ENCODE data around the gene RPAP2. TPM values are rescaled to one million over a fixed set of nuclear protein-coding genes. Genes with fewer than 3 reads are reported as not detected.
"Not testable (repeated sequence)": the region's sequence is repeated elsewhere in the genome, so short reads cannot be mapped to it uniquely, and the experiment has no call there.

The RPAP2 gene
- total RNA-seq, 1 donor from 2014 or later: 26.1 TPM

DNA sequence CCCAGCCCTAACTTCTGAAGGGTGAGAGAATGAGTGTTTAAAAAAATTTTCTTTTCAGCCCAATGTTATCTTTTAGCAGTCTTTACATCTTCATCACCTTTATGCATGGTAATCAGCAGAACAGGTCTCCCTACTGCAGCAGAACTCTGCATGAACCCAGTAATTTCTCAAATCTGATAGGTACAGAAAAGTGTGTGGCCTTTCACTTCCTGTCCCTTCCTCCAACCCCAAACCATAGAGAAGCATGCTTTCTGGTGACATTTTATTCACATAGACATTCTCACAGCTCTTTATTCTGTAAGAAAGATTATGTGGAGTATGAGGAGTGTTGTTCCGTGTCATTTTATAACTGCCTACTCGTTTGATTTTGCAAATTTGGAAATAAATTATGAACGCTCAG lies 68.6 kb downstream of the RPAP2 start:
- DNase-seq (ENCODE audit: low spot score in 2 of 2) (no peak), FAIRE-seq (no peak)

GRCh38 chr1:92372164-92372563 lies 73.3 kb downstream of the RPAP2 start:
- FAIRE-seq (no peak), DNase-seq (ENCODE audit: low spot score in 2 of 2) (no peak)

GRCh38 chr1:92374223-92374622 lies 75.4 kb downstream of the RPAP2 start:
- no peak for DNase-seq (ENCODE audit: low spot score in 2 of 2)
- no peak for FAIRE-seq

- FAIRE-seq (no peak), DNase-seq (ENCODE audit: low spot score in 2 of 2) (no peak)
These were observed 77.5 kb downstream of the RPAP2 start for GRCh38 chr1:92376345-92376744.

GRCh38 chr1:92377991-92378390 lies 79.1 kb downstream of the RPAP2 start:
- not testable (repeated sequence) for DNase-seq (ENCODE audit: low spot score in 2 of 2); FAIRE-seq

DNA sequence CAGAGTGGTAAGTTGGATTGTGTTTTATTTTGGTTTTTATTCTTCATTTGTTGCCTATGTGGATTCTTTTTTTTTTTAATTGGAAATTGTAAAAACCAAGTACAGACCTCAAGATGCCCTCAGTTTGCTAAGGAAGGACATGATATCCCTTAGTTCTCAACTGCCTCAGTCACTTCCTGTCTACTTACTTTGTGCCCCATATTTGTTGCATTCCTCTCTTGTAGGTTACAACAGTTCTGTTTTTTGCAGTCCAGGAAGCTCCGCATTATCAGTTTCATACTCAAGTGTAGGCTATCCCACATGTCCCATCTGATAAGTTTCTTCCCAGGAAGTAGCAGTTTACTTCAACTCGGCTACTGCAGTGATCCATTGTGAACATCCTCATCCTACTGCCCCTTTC lies 82.0 kb downstream of the RPAP2 start:
- FAIRE-seq (no peak), DNase-seq (ENCODE audit: low spot score in 2 of 2) (no peak)

- DNase-seq (ENCODE audit: low spot score in 2 of 2); FAIRE-seq: not testable (repeated sequence)
These were observed 95.1 kb downstream of the RPAP2 start for GRCh38 chr1:92393966-92394365.

DNA sequence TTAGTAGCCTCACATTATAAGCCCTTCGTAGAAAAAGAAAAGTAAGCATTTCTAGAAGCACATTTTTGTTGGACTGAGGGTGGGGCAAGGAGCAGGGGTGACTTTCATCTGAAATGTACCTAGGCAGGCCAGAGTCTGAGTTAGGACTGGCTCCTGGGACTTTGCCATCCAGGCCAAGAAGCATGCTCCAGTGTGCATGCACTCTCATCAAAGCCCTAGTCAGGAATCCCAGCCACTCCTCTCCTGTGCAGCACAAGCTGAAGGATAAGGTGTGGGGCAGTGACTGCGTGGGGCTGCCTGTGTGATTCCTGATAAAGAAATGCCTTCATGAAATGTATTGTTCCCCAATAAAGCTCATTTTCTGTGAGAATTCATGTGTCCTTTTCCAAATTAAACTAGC lies 99.7 kb downstream of the RPAP2 start:
- DNase-seq (ENCODE audit: low spot score in 2 of 2): no peak
- FAIRE-seq: no peak

DNA sequence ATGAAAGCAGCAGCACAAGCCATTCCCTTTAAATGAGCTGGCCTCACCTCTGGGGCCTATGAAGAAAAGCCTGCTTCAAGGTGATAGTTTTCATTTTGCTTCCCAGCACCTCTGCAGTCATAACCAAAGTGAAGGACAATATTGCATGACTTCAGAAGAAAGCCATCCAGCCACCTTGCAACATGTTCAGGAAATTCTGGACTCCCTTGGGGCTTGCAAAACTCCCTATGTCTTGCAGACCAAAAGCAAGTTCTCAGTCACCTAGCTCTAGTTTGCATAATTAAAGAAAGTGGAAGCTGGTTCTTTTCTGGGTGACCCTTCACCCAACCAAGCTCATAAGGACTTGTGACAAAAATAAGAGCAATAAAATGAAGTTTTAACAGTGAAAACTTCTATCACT lies 100.2 kb downstream of the RPAP2 start:
- FAIRE-seq: no peak
- no peak for DNase-seq (ENCODE audit: low spot score in 2 of 2)

GRCh38 chr1:92404661-92405060 lies 105.8 kb downstream of the RPAP2 start:
- DNase-seq (ENCODE audit: low spot score in 2 of 2) (no peak), FAIRE-seq (no peak)

DNA sequence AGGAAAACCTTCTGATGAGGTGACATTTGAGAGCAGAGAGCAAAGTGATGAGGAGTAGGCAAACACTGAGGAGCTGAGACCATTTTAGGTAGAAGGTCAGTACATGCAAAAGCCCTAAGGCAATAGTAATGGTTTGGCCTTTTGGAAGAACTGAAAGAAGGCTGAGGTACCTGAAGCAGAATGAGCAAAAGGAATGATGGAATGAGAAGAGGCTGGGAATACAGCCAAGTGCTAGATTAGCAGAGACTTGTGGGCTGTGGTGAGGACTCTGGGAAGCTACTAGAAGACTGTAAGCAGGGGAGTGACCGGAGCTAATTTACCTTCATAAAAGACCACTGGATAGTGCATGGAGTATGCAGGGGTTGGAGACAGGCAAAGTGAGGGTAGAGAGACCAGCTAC lies 110.0 kb downstream of the RPAP2 start:
- FAIRE-seq (no peak), DNase-seq (ENCODE audit: low spot score in 2 of 2) (no peak)

DNA sequence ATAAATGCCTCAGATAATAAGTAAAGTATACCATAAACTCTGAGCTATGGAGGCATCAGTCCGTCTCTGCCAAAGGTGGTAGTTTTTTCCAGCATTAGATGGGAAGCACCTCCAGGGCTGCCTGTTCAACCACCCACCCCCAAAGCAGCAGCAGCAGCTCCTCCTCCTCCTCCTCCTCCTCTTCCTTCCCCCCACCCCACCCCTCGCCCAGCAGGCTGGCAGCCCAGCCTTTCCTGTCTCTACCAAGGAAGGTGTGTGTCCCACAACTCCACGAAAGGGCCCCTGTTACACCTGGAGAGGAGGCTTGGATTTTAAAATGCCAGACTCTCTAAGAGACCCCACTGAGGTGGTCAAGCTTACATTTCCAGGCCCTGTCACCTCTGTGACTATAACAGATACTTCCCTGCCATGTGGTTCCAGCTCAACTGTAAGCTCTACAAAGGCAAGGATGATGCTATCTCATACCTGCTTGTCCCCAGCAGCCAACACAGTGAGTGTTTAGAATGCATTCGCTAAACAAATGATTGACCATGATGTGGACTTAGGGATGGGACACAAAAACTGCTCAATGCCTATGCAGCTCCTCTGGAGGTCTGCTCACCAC lies 111.2 kb downstream of the RPAP2 start:
- FAIRE-seq (no peak), DNase-seq (ENCODE audit: low spot score in 2 of 2) (no peak)

DNA sequence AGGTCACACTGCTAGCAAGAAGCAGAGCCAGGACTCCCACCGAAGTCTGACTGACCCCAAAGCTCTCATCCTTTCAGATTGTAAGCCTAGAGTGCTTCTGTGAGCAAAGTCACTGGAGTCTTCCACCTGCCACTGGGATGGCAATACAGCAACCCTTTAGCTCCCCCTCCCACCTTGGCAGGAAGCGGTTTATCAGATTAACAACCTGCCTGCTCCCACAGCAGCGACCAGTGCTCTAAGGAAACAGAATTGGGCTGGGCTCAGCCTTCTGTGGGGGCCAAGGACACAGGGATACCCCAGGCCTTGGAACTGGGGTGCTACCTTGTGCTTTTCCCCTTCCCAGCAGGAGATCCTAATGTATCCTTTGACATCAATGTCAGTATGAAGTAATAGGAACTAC lies 111.8 kb downstream of the RPAP2 start:
- DNase-seq (ENCODE audit: low spot score in 2 of 2) (no peak), FAIRE-seq (no peak)

DNA sequence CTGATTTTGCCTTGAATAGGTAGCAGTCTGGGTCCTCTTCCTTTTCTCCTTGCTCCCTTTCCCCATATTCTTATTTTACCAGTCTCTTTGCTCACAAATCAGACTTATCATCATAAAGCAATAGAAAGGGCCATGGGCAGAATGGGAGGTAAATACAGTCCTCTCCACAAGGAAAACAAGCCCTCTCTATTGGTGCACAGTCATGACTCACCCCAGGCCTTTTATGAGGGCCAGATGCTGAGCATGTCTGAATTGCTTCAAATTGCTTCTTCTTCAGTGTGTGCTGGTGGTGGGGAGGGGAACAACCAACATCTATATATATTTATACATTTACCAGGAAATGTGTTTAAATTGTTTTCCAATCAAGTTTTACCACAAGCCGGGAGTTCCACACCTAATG lies 112.7 kb downstream of the RPAP2 start:
- no peak for DNase-seq (ENCODE audit: low spot score in 2 of 2)
- no peak for FAIRE-seq

DNA sequence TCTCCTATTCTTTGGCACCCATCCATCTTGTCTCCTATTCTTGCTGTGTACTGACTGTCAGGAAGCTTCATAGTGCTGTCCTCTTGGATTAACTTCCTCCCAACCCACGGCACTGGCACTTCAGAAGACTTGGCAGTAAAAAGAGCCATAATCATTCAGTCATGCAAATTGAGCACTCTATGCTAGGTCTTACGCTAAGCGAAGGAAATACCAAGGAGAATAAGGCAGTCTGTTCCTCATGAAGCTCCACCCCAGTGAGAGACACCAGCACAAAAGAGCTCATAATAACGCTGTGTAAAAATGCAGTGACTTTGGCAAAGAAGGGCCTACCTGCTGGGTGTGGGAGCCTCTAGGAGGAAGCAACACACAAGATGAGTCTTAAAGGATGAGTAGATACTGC lies 120.8 kb downstream of the RPAP2 start:
- FAIRE-seq (no peak), DNase-seq (ENCODE audit: low spot score in 2 of 2) (no peak)

DNA sequence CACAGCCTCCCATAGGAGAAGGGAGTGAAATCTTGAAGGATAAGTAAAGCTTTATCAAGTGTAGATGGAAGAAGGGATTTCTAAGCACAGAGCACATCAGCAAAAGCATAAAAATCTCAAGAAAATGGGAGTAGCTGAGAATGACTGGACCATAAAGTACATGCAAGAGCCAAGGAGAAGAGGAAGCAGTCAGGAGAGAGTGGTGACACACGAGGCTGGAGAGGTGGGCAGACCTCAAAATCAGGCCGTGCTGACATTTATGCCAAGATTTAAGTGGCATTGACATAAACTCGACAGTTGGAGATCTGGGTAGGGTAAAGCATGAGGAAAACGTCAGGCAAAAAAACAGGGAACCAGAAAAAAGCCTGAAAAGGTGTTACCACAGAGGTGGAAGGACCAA lies 125.5 kb downstream of the RPAP2 start:
- DNase-seq (ENCODE audit: low spot score in 2 of 2): no peak
- FAIRE-seq: no peak

- no peak for DNase-seq (ENCODE audit: low spot score in 2 of 2)
These were observed 126.8 kb downstream of the RPAP2 start for GRCh38 chr1:92425617-92426016.

DNA sequence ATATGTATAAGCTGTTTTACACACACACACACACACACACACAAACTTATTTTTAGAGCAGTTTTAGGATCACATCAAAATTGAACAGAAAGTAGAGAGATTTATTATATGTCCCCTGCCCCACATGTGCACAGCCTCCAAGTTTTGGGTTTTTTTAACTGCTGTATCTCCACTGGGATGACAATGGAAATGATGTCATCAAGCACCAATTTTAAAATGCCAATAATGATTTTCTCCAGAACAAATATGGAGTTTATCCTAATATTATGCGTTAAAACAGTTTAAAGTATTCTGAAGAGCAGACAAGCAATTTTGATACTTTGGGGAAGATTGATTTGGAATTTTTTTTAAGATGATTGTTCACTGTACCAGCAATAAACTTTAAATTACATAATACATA lies 131.2 kb downstream of the RPAP2 start:
- DNase-seq (ENCODE audit: low spot score in 2 of 2) (no peak), FAIRE-seq (no peak)

More at GRCh38 chr1:92425617-92426016, 126.8 kb downstream of the RPAP2 start:
- FAIRE-seq: no peak

DNA sequence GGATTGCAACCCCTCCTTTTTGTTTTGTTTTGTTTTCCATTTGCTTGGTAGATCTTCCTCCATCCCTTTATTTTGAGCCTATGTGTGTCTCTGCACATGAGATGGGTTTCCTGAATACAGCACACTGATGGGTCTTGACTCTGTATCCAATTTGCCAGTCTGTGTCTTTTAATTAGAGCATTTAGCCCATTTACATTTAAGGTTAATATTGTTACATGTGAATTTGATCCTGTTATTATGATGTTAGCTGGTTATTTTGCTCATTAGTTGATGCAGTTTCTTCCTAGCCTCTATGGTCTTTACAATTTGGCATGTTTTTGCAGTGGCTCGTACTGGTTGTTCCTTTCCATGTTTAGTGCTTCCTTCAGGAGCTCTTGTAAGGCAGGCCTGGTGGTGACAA lies 135.7 kb downstream of the RPAP2 start:
- not testable (repeated sequence) for FAIRE-seq; DNase-seq (ENCODE audit: low spot score in 2 of 2)

DNA sequence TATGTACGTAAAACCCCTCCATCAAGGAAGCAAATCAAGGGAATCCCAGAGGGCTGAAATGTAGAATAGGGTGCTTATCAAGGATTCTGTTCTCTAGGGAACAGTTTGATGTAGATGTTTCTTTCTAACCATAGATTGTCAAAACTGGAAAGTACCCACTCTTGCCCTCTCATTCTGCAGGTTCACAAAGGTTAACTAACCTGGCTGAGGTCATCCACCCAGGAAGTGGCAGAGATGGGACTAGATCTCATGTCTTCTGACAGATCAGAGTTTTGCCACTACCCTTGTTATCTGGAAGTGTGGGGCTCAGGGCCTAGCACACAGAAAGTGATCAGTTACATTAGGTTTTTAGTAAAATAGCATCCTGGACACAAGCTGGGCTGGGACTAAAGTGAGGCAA lies 140.4 kb downstream of the RPAP2 start:
- no peak for DNase-seq (ENCODE audit: low spot score in 2 of 2)
- FAIRE-seq: no peak

GRCh38 chr1:92441316-92441696 lies 142.4 kb downstream of the RPAP2 start:
- FAIRE-seq (no peak), DNase-seq (ENCODE audit: low spot score in 2 of 2) (no peak)

DNA sequence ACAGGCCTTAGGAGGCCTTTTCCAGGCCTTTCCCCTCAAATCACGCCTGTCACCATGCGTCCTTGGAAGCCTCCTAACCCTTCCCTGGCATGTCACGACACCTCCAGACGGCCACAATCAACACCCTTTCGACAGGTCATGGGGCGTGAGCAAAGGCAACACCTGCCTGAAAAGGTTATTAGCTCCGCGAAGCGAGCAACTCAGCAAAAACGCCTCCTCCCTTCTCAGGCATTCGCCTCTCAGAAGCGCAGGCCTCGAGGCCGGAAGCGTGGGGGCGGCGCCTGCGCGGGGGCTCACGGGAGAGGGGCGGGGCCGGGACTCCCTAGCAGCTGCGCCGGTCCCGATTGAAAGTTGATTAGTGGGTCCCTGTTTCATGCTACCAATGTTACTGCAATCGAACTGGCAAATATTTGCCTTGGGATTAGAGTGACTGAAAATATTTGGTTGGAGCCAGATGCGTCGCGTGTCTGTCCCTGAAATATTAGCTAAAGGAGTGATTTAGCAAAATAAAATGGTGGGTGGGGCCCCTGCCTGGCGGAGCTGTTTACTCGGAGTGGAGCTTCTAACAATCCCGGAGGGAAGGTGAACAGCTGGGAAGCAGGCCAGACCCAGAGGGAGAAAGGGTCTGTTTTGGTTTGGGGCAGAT lies 143.0 kb downstream of the RPAP2 start:
- FAIRE-seq: no peak
- DNase-seq (ENCODE audit: low spot score in 2 of 2): no peak

DNA sequence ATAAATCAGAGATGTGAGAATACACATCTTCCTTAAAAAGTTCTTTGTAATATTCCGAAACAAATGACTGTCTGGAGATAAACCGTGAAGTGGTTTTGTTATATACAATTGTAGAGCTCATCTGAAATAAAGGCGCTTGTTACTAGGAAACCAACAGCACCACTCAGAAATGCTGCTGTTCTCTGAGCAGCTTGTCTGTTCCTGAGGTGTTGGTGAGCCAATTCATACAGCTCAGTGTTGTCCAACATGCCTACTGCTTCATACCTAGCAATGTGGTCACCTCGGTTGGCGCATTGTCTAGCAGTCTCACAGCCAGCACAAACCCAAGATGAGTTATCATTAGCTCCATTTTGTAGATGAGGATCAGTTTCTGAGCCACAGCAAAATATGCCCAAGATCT lies 143.5 kb downstream of the RPAP2 start:
- peak in 1 of 2 donors; percentile 22 for DNase-seq (ENCODE audit: low spot score in 2 of 2)
- no peak for FAIRE-seq

All from frontal cortex (tissue), 4 donors.